HG03442 (cell line): Measurements from ENCODE around the gene COL12A1.

Experiments used
- ATAC-seq: cut with Tn5 transposase; IDR thresholded peaks from one replicate; pipeline ENCODE4 v1.9.1; 2021; ENCODE audit warnings: mild to moderate bottlenecking, moderate library complexity; ENCODE audit not compliant: unreplicated experiment

Gene COL12A1

GRCh38 chr6:75106426-75106825 is 99.4 kb downstream of the COL12A1 start:
- ATAC-seq, result no peak

- no peak for ATAC-seq
Measured at GRCh38 chr6:75103431-75103830, 102.4 kb downstream of the COL12A1 start.

DNA sequence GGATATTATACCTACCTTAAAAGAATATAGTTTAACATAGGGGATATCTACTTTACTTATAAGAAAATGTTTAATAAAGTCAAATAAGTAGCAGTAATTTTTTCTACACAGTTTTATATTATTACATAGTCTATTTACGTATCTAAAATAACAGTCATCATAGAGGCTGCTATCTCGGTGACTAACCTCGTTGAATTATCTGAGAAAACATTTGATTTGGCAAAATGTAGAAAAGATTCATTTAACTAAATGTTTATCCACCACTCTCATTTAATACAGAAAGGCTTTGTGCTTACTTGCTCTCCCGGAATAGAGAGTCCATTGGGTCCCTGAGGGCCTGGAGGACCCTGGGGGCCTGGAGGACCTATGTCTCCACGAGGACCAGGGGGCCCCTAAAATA is 103.6 kb downstream of the COL12A1 start:
- ATAC-seq, result no peak

- ATAC-seq, result no peak
Measured at GRCh38 chr6:75101896-75102295, 104.0 kb downstream of the COL12A1 start.

GRCh38 chr6:75098709-75099108 is 107.1 kb downstream of the COL12A1 start:
- ATAC-seq, result no peak

DNA sequence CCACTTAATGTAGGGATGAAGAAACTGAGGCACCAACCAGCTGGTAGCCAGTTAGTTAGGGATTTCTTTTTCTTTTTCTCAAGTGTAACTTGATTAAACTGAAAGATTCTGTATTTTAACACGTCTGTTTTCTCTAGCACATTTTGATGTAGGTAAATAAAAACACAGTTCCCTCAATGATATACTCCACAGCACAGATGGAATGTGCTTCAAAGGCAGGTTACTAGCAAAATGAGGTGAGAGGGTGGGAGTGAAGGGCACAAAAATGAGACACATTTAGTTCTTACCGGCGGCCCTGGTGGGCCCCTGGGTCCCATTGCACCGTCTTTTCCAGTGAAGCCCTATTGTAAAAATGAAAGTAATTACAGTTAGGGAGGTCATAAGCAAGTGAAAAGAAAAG is 108.9 kb downstream of the COL12A1 start:
- no peak for ATAC-seq

DNA sequence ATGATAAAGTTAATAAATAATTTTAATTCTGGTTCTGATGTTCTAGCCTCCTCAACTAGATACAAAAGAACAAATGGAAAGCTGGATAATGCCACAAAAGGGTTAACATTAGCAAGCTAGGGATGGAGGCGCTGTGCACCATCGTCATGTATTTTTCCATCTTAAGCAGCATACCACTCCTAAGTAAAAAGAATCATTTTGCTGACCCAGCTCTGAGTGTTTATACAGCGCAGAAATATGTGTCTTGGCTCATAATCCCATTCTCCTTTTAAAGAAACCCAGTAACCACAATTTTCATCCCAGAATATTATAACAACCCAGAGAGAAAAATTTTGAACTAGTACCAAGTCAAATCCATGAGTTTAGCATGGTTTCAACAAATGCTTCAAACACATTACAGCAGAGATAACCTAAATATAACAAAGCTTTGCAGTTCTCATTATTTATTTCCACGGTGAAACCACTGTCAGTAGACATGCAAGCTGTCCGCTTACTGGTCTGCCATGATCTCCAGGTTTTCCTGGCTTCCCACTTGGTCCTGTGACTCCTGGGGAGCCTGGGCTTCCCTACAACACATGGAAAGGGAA is 111.1 kb downstream of the COL12A1 start:
- ATAC-seq, result no peak

GRCh38 chr6:75091467-75092190 is 114.2 kb downstream of the COL12A1 start:
- ATAC-seq, result no peak

DNA sequence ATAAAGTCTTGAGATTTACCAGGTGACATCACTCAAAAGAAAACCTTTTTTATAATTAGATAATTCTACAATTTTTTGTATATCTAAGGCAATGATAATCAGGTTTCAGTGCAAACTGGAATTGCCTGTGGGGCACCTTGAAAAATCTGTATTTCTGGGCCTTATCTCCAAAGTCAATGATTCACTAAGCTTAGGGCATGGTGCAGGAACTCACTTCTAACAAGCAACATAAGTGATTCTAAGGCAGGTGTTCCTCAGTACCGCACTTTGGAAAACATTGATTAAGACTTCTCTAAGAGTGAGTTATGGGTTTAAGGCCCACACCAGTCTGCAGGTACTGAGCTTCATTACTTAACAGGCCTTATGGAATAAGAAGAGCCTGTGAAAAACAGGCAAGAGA is 115.3 kb downstream of the COL12A1 start:
- ATAC-seq, result no peak

DNA sequence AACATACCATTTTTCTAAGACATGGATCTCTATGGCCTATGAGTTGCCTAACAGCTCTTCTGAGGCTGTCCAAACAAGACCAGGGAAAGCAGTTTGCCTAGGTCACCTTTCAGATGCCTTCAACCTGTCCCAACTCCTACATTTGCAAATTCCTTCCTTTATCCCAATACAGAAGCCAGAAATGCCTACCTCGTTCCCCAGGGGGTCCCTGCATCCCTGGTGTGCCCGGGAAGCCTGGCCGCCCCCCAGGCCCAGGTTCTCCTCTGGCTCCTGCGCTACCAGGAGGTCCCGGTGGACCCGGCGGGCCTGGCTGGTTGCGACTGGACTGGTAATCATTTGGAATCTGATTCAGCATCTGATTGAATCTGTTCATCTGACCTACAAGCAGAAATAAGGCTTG is 115.9 kb downstream of the COL12A1 start:
- no peak for ATAC-seq

DNA sequence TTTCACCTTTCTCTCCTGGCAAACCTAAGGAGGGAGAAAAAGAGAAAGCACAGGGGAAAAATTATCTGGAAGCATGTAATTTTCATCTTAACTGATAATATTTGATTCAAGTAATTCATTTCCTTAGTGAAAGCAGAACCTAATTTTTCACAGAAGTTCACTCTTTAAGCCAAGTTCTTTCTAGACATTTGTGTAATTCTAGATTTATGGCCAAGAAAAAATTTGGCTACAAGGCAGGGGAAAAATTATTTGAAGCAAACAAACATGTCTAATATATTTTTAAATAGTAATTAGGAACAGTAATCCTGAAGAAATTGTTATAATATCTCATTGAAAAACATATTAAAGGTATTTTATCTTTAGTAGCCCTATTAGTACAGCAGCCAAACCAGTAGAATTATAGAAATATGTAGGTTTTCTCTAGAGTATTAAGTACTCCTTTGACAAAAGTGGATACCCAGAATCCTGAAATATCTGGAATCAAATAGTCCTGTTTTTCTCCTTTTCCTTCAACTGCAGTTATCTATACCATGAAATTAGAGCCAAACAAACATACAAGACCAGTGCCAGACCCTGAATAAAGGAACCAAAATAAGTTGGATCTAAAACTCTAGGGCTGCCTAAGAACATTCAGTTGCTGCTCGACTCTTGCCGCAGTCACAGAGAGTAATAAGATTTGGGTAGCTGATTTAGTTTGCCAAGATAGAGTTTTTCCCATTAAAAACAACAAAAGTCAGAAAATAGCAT is 116.5 kb downstream of the COL12A1 start:
- no peak for ATAC-seq

GRCh38 chr6:75085931-75086635 is 119.8 kb downstream of the COL12A1 start:
- no peak for ATAC-seq

DNA sequence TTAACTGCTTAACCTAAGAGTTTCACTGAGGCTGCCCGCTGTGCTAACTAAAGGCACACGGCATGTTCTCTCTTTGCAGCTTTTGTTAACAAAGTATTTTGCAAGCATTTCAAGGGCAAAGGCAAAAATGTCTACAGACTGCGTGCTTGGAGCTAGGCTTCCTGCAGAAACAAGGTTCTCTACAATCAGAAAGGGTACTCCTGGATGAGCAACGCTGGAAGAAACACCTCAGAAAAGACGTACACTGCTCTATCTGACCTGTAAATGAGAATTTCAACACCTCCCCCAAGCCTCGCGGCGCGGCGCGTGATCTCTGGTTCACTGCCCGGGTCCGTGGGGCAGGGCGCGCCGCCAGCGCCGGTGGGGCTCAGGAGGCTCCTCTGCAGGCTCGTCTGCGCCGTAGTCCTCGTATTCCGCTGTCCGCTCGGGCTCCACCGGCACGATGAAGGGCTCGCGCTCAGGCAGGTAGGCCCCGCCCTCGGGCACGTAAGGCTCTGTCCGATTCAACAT is 120.9 kb downstream of the COL12A1 start:
- ATAC-seq, result no peak

- no peak for ATAC-seq
Measured at GRCh38 chr6:75084018-75084417, 121.8 kb downstream of the COL12A1 start.

DNA sequence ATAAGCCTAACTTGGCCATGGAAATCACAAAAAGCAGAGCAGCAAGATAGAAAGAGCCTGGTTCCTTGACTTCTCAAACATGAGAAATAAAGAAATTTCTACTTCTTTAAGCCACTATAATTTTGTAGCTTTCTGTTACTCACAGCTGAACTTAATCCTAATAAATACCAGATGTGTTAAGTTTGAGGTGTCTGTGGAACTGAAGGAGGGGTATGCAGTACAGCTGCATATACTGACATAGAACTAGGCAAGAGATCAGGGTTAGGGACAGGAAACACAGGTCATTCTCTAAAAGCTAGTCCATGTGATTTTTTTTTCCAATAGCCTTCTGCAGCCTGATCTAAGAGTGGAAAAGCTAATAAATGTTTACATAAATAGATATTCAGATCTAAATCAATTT is 123.9 kb downstream of the COL12A1 start:
- no peak for ATAC-seq

- ATAC-seq, result no peak
Measured at GRCh38 chr6:75081047-75081446, 124.8 kb downstream of the COL12A1 start.

DNA sequence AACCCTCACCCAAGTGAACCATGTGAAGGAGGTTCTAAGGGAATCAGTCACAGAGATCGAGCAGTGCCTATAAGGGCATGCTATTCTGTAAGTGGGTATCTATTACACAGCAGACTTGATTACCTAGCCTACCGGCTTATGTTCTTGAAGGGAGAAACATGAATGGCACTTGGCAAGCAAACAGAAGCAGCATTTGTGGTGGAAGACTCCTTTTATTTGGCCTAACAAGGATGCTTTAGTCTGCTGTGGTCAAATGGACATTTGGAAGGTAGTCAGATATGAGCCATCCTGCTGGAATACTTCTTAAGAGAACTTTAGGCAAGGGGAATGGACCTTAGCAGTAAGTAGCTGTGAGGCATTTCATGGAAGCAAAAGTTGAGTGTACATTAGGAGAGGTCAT is 126.3 kb downstream of the COL12A1 start:
- ATAC-seq, result no peak

DNA sequence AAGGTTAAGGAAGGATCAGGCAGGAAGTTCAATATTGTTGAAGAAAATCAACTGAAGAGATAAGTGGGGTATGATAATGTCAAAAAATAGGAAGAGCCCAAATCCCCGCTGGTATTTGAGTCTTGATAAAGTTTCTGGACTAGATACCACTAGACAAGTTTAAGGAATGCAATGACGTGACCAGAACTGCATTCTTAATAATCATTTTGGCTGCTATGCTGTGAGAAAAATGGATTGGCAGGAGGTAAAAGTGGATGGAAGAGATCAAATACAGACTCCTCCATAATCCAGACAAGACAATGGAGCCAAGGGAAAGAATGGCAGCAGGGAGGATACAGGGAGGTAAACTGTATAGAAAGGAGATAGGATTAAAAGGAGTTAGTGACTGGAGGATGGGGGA is 128.2 kb downstream of the COL12A1 start:
- ATAC-seq, result no peak

GRCh38 chr6:75076009-75076408 is 129.8 kb downstream of the COL12A1 start:
- ATAC-seq, result no peak

GRCh38 chr6:75070244-75070643 is 135.6 kb downstream of the COL12A1 start:
- no peak for ATAC-seq

GRCh38 chr6:75065523-75065922 is 140.3 kb downstream of the COL12A1 start:
- no peak for ATAC-seq
